Measurements from ENCODE around the gene PARVB.

The PARVB gene

DNA sequence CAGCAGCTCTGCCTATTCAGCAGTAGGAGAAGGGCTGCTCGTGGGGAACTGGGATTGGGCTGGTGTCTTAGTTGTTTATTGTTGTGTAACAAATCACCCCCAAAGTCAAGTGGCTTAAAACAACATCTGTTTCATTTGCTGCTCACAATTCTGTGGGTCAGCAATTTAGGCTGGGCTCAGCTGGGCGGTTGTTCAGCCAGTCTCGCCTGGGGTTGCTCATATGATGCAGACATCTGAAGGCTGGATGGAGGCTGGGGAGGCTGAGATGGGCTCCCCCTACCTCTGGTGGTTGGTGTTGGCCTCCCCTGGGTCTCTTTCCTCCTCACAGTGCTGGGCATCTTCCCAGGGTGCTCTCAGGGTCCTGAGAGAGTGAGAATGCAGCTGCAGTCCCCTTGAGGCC, 113.3 kb downstream of the PARVB start:
- no peak for DNase-seq (ENCODE audit: low read depth)
- H3K4me3 ChIP-seq (replicated peaks; ENCODE audit: low read depth, low read length) = no peak overlapping the region
- TF ChIP-seq, protein P1, sequence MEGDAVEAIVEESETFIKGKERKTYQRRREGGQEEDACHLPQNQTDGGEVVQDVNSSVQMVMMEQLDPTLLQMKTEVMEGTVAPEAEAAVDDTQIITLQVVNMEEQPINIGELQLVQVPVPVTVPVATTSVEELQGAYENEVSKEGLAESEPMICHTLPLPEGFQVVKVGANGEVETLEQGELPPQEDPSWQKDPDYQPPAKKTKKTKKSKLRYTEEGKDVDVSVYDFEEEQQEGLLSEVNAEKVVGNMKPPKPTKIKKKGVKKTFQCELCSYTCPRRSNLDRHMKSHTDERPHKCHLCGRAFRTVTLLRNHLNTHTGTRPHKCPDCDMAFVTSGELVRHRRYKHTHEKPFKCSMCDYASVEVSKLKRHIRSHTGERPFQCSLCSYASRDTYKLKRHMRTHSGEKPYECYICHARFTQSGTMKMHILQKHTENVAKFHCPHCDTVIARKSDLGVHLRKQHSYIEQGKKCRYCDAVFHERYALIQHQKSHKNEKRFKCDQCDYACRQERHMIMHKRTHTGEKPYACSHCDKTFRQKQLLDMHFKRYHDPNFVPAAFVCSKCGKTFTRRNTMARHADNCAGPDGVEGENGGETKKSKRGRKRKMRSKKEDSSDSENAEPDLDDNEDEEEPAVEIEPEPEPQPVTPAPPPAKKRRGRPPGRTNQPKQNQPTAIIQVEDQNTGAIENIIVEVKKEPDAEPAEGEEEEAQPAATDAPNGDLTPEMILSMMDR (IDR thresholded peaks at IDR 0.05; ENCODE audit: low read length, missing control alignments) = no peak

DNA sequence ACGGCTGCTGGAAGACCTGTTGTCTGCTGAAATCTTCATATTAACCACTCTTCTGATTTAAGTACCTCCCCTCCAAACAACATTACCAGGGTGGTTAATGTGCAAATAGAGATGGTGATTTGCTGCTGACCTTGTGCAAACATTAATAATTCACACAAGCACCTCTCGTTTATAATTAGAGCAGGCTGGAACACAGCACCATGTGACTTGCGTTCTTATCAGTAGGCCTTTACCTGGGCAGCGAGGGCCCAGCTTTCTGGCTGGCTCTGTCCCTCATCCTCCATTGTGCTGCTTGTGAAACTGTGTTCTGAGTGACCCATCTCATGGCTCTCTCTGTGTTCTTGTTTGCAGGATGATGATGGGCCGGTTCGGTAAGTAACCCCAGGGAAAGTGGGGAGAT, 115.7 kb downstream of the PARVB start:
- no peak overlapping the region for H3K4me3 ChIP-seq (replicated peaks; ENCODE audit: low read depth, low read length)
- TF ChIP-seq, protein P1 (IDR thresholded peaks at IDR 0.05; ENCODE audit: low read length, missing control alignments) = no peak
- DNase-seq (ENCODE audit: low read depth) = no peak

DNA sequence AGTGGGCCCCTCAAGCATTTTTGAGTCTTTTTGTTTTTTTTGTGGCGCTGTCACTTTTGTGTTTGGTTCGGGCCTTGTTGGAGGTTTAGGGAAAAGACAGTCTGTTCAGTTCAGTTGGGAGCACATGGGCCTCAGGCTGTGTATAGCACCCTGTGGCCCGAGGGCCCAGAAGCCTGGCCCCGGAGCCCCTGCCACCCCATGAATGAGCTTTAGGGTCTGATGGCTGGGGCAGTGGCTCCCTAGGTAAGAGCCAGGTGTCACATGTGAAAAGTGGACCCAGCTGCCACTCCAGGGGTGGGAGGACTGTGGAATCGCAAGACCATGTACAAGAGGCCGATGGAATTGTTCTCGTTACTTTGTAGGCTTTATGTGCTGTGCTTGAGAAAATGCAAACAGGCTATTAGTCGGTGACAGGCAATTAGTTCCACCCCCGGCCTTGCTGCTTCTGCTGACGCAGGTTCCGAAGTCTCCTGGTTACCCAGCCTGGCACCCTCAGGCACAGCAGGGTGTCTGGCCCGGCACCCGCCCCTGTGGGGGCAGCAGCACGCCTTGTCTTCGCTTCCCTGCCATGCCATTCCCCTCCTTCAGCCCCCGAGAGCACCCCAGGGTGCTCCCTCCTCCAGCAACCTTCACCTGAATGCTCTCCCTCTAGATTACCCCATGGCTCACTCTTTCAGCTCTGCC, 118.5 kb downstream of the PARVB start:
- DNase-seq (ENCODE audit: low read depth) = no peak
- TF ChIP-seq, protein P1 (IDR thresholded peaks at IDR 0.05; ENCODE audit: low read length, missing control alignments) = no peak
- no peak overlapping the region for H3K4me3 ChIP-seq (replicated peaks; ENCODE audit: low read depth, low read length)

DNA sequence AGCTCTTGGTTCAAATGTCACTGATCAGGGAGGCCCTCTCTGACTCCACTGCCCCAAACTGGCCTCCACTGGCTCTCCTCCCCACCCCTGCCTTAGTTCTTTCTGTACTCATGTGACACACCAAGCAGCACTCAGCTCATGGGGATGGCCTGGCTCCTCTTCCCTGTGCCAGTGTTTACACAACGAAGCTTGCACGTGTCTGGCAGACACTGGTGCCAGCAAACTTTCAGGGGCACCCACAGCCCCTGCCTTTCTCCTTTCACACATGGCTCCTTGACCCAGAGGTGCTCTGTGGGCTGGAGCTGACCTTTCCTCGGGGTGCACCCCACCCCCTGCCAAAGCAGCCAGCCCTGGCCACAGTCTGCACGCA, 119.0 kb downstream of the PARVB start:
- TF ChIP-seq, protein P1 (IDR thresholded peaks at IDR 0.05; ENCODE audit: low read length, missing control alignments) = no peak
- H3K4me3 ChIP-seq (replicated peaks; ENCODE audit: low read depth, low read length) = no peak overlapping the region
- no peak for DNase-seq (ENCODE audit: low read depth)

DNA sequence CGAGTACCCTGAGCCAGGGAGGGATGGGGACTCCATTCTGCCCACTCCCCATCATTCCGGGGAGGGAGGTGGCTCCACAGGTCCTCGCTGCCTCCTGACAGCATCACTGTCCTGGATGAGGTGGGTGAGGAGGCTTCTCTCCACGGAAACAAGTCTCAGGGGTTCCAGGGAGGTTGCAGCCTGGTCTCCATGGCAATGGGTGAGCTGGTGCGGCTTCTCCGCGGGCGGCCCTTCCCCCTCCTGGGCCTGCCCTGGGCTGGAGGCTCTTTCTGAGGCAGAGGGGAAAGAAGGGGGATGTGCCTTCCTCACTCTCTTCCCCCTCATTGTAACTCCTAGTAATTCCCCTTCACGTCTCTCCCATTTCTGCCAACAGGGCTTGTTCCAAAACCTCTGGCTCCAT, 119.5 kb downstream of the PARVB start:
- no peak overlapping the region for H3K4me3 ChIP-seq (replicated peaks; ENCODE audit: low read depth, low read length)
- TF ChIP-seq, protein P1 (IDR thresholded peaks at IDR 0.05; ENCODE audit: low read length, missing control alignments) = no peak
- no peak for DNase-seq (ENCODE audit: low read depth)

DNA sequence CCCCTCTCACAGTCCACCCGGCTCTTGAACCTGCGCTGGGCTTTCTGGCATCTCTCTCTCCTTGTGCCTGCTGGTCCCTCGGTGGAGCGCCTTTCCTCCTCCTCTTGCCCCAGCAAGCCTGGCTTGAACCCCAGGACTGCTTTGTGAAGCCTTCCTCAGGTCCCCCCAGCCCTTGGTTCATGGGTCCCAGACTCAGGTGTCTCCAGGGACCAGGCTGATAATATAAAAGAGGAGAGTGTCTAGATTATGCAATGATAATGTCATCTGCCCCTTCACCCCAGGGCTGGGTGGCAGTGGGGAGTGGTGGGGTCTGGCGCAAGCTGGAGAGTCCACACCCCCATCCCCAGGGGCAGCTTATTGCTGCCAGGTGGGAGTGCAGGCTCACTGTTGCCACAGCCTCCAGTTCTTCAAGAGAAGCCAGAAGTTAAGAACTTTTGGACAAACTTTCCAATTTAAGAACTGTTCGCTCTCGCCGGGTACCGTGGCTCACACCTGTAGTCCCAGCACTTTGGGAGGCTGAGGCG, 120.0 kb downstream of the PARVB start:
- no peak for DNase-seq (ENCODE audit: low read depth)
- TF ChIP-seq, protein P1 (IDR thresholded peaks at IDR 0.05; ENCODE audit: low read length, missing control alignments) = no peak
- no peak overlapping the region for H3K4me3 ChIP-seq (replicated peaks; ENCODE audit: low read depth, low read length)

DNA sequence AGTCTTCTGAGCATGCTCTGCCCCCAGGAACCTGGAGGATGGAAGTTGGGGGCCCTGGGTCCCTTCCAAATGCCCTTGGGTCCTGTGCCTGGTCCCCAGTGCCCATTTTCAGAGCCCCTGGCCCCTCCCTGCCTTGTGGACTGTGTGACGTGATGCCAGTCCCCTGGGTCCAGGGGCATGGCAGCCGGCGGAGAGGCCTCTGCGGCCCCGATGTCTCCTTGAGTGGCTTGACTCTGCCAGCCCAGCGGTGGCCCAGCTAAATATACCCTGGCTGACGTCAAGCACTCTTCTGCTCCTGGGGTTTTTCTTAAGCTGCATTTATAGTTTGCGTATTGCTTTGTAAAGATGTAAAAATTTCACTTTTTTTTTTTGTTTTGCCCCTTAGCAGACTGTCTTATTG, 121.4 kb downstream of the PARVB start:
- no peak for DNase-seq (ENCODE audit: low read depth)
- no peak overlapping the region for H3K4me3 ChIP-seq (replicated peaks; ENCODE audit: low read depth, low read length)
- TF ChIP-seq, protein P1 (IDR thresholded peaks at IDR 0.05; ENCODE audit: low read length, missing control alignments) = no peak

Data from fibroblast of pulmonary artery (primary cell).